Neuronal stem cell (in vitro differentiated cells): ENCODE data around the gene SIAE.

Experiments
- DNase-seq: peaks from one replicate; pipeline ENCODE4 v3.0.0-alpha.2; 2013; ENCODE audit warnings: low spot score
- H2AFZ ChIP-seq: one replicate; pipeline ENCODE4 v1.6.1; 2013; ENCODE audit warnings: mild to moderate bottlenecking, low read length, inconsistent platforms
- H2AK5ac ChIP-seq: 2 replicates; pipeline ENCODE4 v1.6.1; 2013; ENCODE audit warnings: low read depth, mild to moderate bottlenecking, inconsistent platforms, low read length, moderate library complexity, mixed read lengths
- H2BK120ac ChIP-seq: 2 replicates; pipeline ENCODE4 v1.6.1; 2013; ENCODE audit warnings: low read depth, mild to moderate bottlenecking, inconsistent platforms, low read length, moderate library complexity, mixed read lengths
- H2BK12ac ChIP-seq: one replicate; pipeline ENCODE4 v1.6.1; 2013; ENCODE audit warnings: low read length, inconsistent platforms
- H2BK15ac ChIP-seq: 2 replicates; pipeline ENCODE4 v1.6.1; 2013; ENCODE audit warnings: mild to moderate bottlenecking, low read length, inconsistent platforms, mixed read lengths
- H2BK5ac ChIP-seq: one replicate; pipeline ENCODE4 v1.6.1; 2013; ENCODE audit warnings: inconsistent platforms, mild to moderate bottlenecking, low read length, moderate library complexity
- H3K14ac ChIP-seq: one replicate; pipeline ENCODE4 v1.6.1; 2013; ENCODE audit warnings: low read length, inconsistent platforms
- H3K18ac ChIP-seq: 2 replicates; pipeline ENCODE4 v1.6.1; 2013; ENCODE audit warnings: low read length, inconsistent platforms
- H3K23ac ChIP-seq: 2 replicates; pipeline ENCODE4 v1.6.1; 2013; ENCODE audit warnings: low read depth, mild to moderate bottlenecking, mixed read lengths, low read length, inconsistent platforms; ENCODE audit not compliant: poor library complexity
- H3K27ac ChIP-seq: replicated peaks from 3 replicates; pipeline ENCODE4 v1.5.1; 2013; ENCODE audit warnings: low read length, inconsistent platforms
- H3K27me3 ChIP-seq, 3 experiments: 2 replicates each; pipeline ENCODE4 v1.6.1; 2013; ENCODE audit warnings: low read length in 3 of 3, mild to moderate bottlenecking in 2 of 3, inconsistent platforms in 1 of 3, low read depth in 1 of 3, mixed read lengths in 1 of 3, moderate library complexity in 1 of 3; ENCODE audit not compliant: control insufficient read depth in 3 of 3, insufficient read depth in 3 of 3
- H3K36me3 ChIP-seq, 2 donors: replicated peaks in 1 of 2; 2 replicates each; pipeline ENCODE4 v1.6.1; 2013; ENCODE audit warnings: low read length in 2 of 2; ENCODE audit not compliant: control insufficient read depth in 2 of 2, insufficient read depth in 2 of 2
- H3K4ac ChIP-seq: 2 replicates; pipeline ENCODE4 v1.6.1; 2013; ENCODE audit warnings: inconsistent platforms, mild to moderate bottlenecking, low read length, moderate library complexity
- H3K4me1 ChIP-seq, 2 donors: 1 replicate in 1 of 2; 2 replicates in 1 of 2; pipeline ENCODE4 v1.6.1; 2013; ENCODE audit warnings: low read length in 2 of 2, low read depth in 1 of 2; ENCODE audit not compliant: control insufficient read depth in 2 of 2, insufficient read depth in 1 of 2
- H3K4me2 ChIP-seq: one replicate; pipeline ENCODE4 v1.6.1; 2013; ENCODE audit warnings: mild to moderate bottlenecking, low read length, inconsistent platforms; ENCODE audit not compliant: insufficient read depth, poor library complexity, severe bottlenecking
- H3K4me3 ChIP-seq, 2 donors: 2 replicates each; pipeline ENCODE4 v1.5.1; 2013; ENCODE audit warnings: low read length in 2 of 2, mild to moderate bottlenecking in 2 of 2, inconsistent platforms in 1 of 2, moderate library complexity in 1 of 2
- H3K79me1 ChIP-seq: one replicate; pipeline ENCODE4 v1.6.1; 2013; ENCODE audit warnings: low read depth, mild to moderate bottlenecking, inconsistent platforms, low read length, moderate library complexity
- H3K9ac ChIP-seq: one replicate; pipeline ENCODE4 v1.6.1; 2013; ENCODE audit warnings: mild to moderate bottlenecking, low read depth, low read length, inconsistent platforms; ENCODE audit not compliant: poor library complexity
- H3K9me3 ChIP-seq, 2 donors: replicated peaks in 1 of 2; 2 replicates each; pipeline versions ENCODE3 to v1.6.1; 2013; ENCODE audit warnings: low read length in 2 of 2, mild to moderate bottlenecking in 2 of 2, inconsistent platforms in 1 of 2, low read depth in 1 of 2, mixed read lengths in 1 of 2, moderate library complexity in 1 of 2; ENCODE audit not compliant: control insufficient read depth in 2 of 2, insufficient read depth in 1 of 2
- H4K8ac ChIP-seq: one replicate; pipeline ENCODE4 v1.6.1; 2013; ENCODE audit warnings: low read depth, mild to moderate bottlenecking, inconsistent platforms, low read length, moderate library complexity
- H4K91ac ChIP-seq: one replicate; pipeline ENCODE4 v1.6.1; 2013; ENCODE audit warnings: low read length, low read depth, mild to moderate bottlenecking, inconsistent platforms; ENCODE audit not compliant: poor library complexity
- WGBS, 2 donors: extraction: QIAGEN DNeasy Blood & Tissue Kit; methylation state at CpG; one replicate each; pipeline ENCODE4 v1.1.7; 2013; ENCODE audit warnings: missing lambda C conversion rate in 2 of 2, mixed read lengths in 1 of 2; ENCODE audit not compliant: insufficient read length in 2 of 2, insufficient replicate concordance in 1 of 2; ENCODE audit errors: extremely low coverage in 2 of 2; 5-methylcytosine and 5-hydroxymethylcytosine counted together

SIAE gene

DNA sequence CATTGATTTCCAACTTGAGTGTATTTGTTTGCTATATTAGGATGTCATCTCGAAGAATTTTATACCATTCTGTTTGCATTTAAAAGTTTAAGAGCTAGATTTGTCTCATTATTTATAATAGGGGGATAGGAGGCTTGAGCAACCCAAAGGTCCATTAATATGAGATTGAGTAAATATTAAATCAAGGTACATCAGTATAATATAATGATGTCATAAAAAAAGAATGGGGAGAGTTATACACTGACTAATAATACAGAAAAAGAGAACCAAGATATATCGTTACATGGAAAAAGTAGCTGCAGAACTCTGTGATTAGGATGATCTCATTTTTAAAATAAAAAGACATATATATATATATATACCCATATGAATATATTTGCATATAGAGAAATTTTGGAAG, 19.6 kb upstream of the SIAE start:
- no peak overlapping the region for H3K14ac ChIP-seq
- peaks cover 0 to 4% of the 10 kb centered on the region in 2 donors for H3K9me3 ChIP-seq
- no peaks in the 10 kb centered on the region for H3K27me3 ChIP-seq
- H3K23ac ChIP-seq: no peak overlapping the region
- no peak overlapping the region for H4K8ac ChIP-seq
- H3K9ac ChIP-seq: no peak overlapping the region
- H2BK5ac ChIP-seq: no peak overlapping the region
- DNase-seq: no peak
- H2AK5ac ChIP-seq: no peak overlapping the region
- no peak overlapping the region for H3K4me3 ChIP-seq
- H2AFZ ChIP-seq: no peak overlapping the region
- H3K4me1 ChIP-seq: no peaks in the 10 kb centered on the region
- no CpG with 5 or more reads among the region's 2 CpGs for WGBS, 2 donors
- H2BK12ac ChIP-seq: no peak overlapping the region
- H2BK120ac ChIP-seq: no peak overlapping the region
- H4K91ac ChIP-seq: no peak overlapping the region
- H3K4ac ChIP-seq: no peak overlapping the region
- peaks cover 2 to 10% of the 10 kb centered on the region in 2 donors for H3K36me3 ChIP-seq
- no peak overlapping the region for H3K4me2 ChIP-seq
- no peak overlapping the region for H3K18ac ChIP-seq
- H2BK15ac ChIP-seq: no peak overlapping the region
- no peak overlapping the region for H3K27ac ChIP-seq
- no peaks in the 10 kb centered on the region for H3K79me1 ChIP-seq

DNA sequence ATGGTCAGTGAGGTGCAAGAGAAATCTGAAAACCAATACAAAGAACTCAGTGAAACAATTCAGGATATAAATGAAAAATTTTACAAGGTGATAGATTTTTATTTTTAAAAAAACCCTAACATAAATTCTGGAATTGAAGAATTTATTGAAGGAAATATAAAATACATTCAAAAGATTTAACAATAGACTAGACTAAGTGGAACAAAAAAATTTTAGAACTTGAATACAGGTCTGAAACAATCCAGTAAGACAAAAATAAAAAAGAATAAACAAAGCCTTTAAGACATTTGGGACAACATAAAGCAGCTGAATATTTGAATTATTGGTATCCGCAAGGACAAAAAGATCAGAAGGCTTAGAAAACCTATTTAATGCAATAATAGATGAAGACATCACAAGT, 8.9 kb upstream of the SIAE start:
- no peak for DNase-seq
- no peak overlapping the region for H2BK15ac ChIP-seq
- no peak overlapping the region for H2AK5ac ChIP-seq
- no peak overlapping the region for H2AFZ ChIP-seq
- no peak overlapping the region for H2BK5ac ChIP-seq
- H3K4me1 ChIP-seq: no peaks in the 10 kb centered on the region
- no peak overlapping the region for H3K23ac ChIP-seq
- no peaks in the 10 kb centered on the region for H3K27me3 ChIP-seq
- H3K79me1 ChIP-seq: no peaks in the 10 kb centered on the region
- H3K4me3 ChIP-seq: no peak overlapping the region
- no peak overlapping the region for H4K8ac ChIP-seq
- H4K91ac ChIP-seq: no peak overlapping the region
- no CpG with 5 or more reads among the region's 1 CpG for WGBS, 2 donors
- peaks cover 0 to 15% of the 10 kb centered on the region in 2 donors for H3K36me3 ChIP-seq
- H3K14ac ChIP-seq: no peak overlapping the region
- H3K4me2 ChIP-seq: no peak overlapping the region
- peaks cover 6 to 22% of the 10 kb centered on the region in 2 donors for H3K9me3 ChIP-seq
- no peak overlapping the region for H3K4ac ChIP-seq
- H3K18ac ChIP-seq: no peak overlapping the region
- H2BK12ac ChIP-seq: no peak overlapping the region
- H3K9ac ChIP-seq: no peak overlapping the region
- H3K27ac ChIP-seq: no peak overlapping the region
- no peak overlapping the region for H2BK120ac ChIP-seq

DNA sequence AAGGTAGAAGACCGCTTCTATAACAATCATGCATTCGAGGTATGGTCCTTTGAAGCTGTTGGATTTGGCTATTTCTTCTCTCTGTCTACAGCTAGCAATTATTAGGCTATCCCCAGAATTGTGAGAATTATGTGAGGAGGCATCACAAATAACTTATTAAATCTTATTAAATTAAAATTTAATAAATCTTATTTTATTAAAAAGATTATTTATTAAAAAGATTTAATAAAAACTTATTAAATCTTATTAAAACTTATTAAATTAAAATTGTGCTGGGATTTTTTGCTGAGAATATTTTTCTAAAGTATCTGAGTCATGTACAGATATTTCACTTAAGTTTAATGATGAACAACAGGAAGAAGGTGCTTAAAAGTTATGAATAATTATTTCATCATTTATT, 7.9 kb upstream of the SIAE start:
- Histone ChIP-seq H2AK5ac (no peak overlapping the region), H3K9ac (no peak overlapping the region), H3K23ac (no peak overlapping the region), H4K8ac (no peak overlapping the region), H2BK120ac (no peak overlapping the region), H3K14ac (no peak overlapping the region), H2BK15ac (no peak overlapping the region), H3K18ac (no peak overlapping the region), H3K4me1 (no peaks in the 10 kb centered on the region), H3K4ac (no peak overlapping the region), H3K79me1 (no peaks in the 10 kb centered on the region), H2BK5ac (no peak overlapping the region), H3K27me3 (no peaks in the 10 kb centered on the region), H3K4me3 (no peak overlapping the region), H2AFZ (no peak overlapping the region), H3K27ac (no peak overlapping the region), H3K9me3 (peaks cover 6 to 22% of the 10 kb centered on the region in 2 donors), H3K36me3 (peaks cover 0 to 15% of the 10 kb centered on the region in 2 donors), H4K91ac (no peak overlapping the region), H2BK12ac (no peak overlapping the region), H3K4me2 (no peak overlapping the region)
- no CpG with 5 or more reads among the region's 2 CpGs for WGBS, 2 donors
- DNase-seq: no peak

DNA sequence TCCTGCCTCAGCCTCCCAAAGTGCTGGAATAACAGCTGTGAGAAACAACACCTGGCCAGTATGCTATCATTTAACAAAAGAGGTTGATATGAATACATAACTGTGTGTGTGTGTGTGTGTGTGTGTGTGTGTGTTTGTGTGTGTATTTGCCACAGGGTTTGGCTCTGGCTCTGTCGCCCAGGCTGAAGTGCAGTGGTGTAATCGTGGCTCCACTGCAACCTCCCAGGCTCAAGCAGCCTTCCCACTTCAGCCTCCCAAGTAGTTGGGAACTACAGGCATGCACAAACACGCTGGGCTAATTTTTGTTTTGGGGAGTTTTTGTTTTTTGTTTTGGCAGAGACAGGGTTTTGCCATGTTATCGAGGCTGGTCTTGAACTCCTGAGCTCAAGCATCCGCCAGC, 4.9 kb upstream of the SIAE start:
- Histone ChIP-seq H3K36me3 (peaks cover 0 to 15% of the 10 kb centered on the region in 2 donors), H3K9me3 (peaks cover 2 to 19% of the 10 kb centered on the region in 2 donors), H4K91ac (no peak overlapping the region), H2BK12ac (no peak overlapping the region), H3K18ac (no peak overlapping the region), H3K27ac (no peak overlapping the region), H2BK120ac (no peak overlapping the region), H3K27me3 (peaks cover 0 to under 1% (median under 1%) of the 10 kb centered on the region in 3 experiments), H3K4me1 (peaks cover 0 to 2% of the 10 kb centered on the region in 2 donors), H3K14ac (no peak overlapping the region), H4K8ac (no peak overlapping the region), H3K79me1 (no peaks in the 10 kb centered on the region), H2AFZ (no peak overlapping the region), H3K23ac (peak overlapping the region; percentile 28), H3K4me2 (no peak overlapping the region), H2BK5ac (no peak overlapping the region), H3K4ac (no peak overlapping the region), H3K4me3 (no peak overlapping the region), H2BK15ac (no peak overlapping the region), H3K9ac (no peak overlapping the region), H2AK5ac (no peak overlapping the region)
- DNase-seq: no peak
- no CpG with 5 or more reads among the region's 5 CpGs for WGBS, 2 donors
